H9 (cell line): ENCODE data around the gene ZNF629. TPM values are rescaled to one million over a fixed set of nuclear protein-coding genes. Genes with fewer than 3 reads are reported as not detected.

Experiments
- DNase-seq: peaks from one replicate; pipeline ENCODE4 v3.0.0-alpha.2; 2017
- H2AFZ ChIP-seq: one replicate; pipeline ENCODE4 v1.6.1; 2013; ENCODE audit warnings: mild to moderate bottlenecking, low read length, control low read depth, moderate library complexity
- H2AK5ac ChIP-seq: 2 replicates; pipeline ENCODE4 v1.6.1; 2013; ENCODE audit warnings: low read length, control low read depth, mixed read lengths; ENCODE audit not compliant: insufficient read length
- H2BK120ac ChIP-seq: one replicate; pipeline ENCODE4 v1.6.1; 2013; ENCODE audit warnings: low read depth, mild to moderate bottlenecking, low read length, control low read depth, inconsistent platforms; ENCODE audit not compliant: poor library complexity, severe bottlenecking
- H2BK12ac ChIP-seq: 2 replicates; pipeline ENCODE4 v1.6.1; 2013; ENCODE audit warnings: low read length, control low read depth, mixed read lengths, low read depth; ENCODE audit not compliant: insufficient read length
- H2BK15ac ChIP-seq: 2 replicates; pipeline ENCODE4 v1.6.1; 2013; ENCODE audit warnings: low read depth, low read length, control low read depth
- H2BK20ac ChIP-seq: one replicate; pipeline ENCODE4 v1.6.1; 2013; ENCODE audit warnings: low read depth, mild to moderate bottlenecking, low read length, control low read depth, inconsistent platforms; ENCODE audit not compliant: poor library complexity, severe bottlenecking
- H2BK5ac ChIP-seq: 2 replicates; pipeline ENCODE4 v1.6.1; 2013; ENCODE audit warnings: low read length, control low read depth, mixed read lengths; ENCODE audit not compliant: insufficient read length
- H3K14ac ChIP-seq: 2 replicates; pipeline ENCODE4 v1.6.1; 2013; ENCODE audit warnings: low read length, control low read depth; ENCODE audit not compliant: insufficient read depth
- H3K18ac ChIP-seq: 2 replicates; pipeline ENCODE4 v1.6.1; 2013; ENCODE audit warnings: low read depth, mild to moderate bottlenecking, mixed read lengths, low read length, control low read depth; ENCODE audit not compliant: insufficient read length
- H3K23ac ChIP-seq: 2 replicates; pipeline ENCODE4 v1.6.1; 2013; ENCODE audit warnings: low read length, control low read depth, mixed read lengths, low read depth; ENCODE audit not compliant: insufficient read length
- H3K23me2 ChIP-seq: 2 replicates; pipeline ENCODE4 v1.6.1; 2013; ENCODE audit warnings: low read depth, mild to moderate bottlenecking, mixed read lengths, low read length, control low read depth; ENCODE audit not compliant: insufficient read length, poor library complexity, severe bottlenecking
- H3K27ac ChIP-seq: 2 replicates; pipeline ENCODE4 v1.5.1; 2013; ENCODE audit warnings: low read length, control low read depth, mixed read lengths, low read depth; ENCODE audit not compliant: insufficient read length
- H3K27me3 ChIP-seq: 2 replicates; pipeline ENCODE4 v1.6.1; 2013; ENCODE audit warnings: low read length, control low read depth, inconsistent platforms; ENCODE audit not compliant: insufficient read depth
- H3K4ac ChIP-seq: 2 replicates; pipeline ENCODE4 v1.6.1; 2013; ENCODE audit warnings: low read depth, mild to moderate bottlenecking, control low read depth, inconsistent platforms, low read length, moderate library complexity
- H3K4me1 ChIP-seq: 2 replicates; pipeline ENCODE4 v1.6.1; 2013; ENCODE audit warnings: low read length, control low read depth, inconsistent platforms; ENCODE audit not compliant: insufficient read depth
- H3K4me2 ChIP-seq: 2 replicates; pipeline ENCODE4 v1.6.1; 2013; ENCODE audit warnings: low read length, control low read depth, mixed read lengths; ENCODE audit not compliant: insufficient read length, insufficient read depth
- H3K56ac ChIP-seq: 2 replicates; pipeline ENCODE4 v1.6.1; 2013; ENCODE audit warnings: low read depth, mild to moderate bottlenecking, mixed read lengths, low read length, control low read depth; ENCODE audit not compliant: insufficient read length
- H3K79me1 ChIP-seq: 2 replicates; pipeline ENCODE4 v1.6.1; 2013; ENCODE audit warnings: low read depth, mild to moderate bottlenecking, moderate library complexity, low read length, control low read depth, inconsistent platforms; ENCODE audit not compliant: insufficient read depth, poor library complexity, severe bottlenecking
- H3K79me2 ChIP-seq: 2 replicates; pipeline ENCODE4 v1.6.1; 2013; ENCODE audit warnings: low read length, control low read depth, inconsistent platforms; ENCODE audit not compliant: insufficient read depth
- H3K9ac ChIP-seq: 2 replicates; pipeline ENCODE4 v1.6.1; 2013; ENCODE audit warnings: low read length, control low read depth, mixed read lengths; ENCODE audit not compliant: insufficient read length; ENCODE audit errors: extremely low read depth
- H3K9me3 ChIP-seq: one replicate; pipeline ENCODE4 v1.6.1; 2013; ENCODE audit warnings: low read depth, low read length, inconsistent platforms; ENCODE audit not compliant: control insufficient read depth
- H3T11ph ChIP-seq: one replicate; pipeline ENCODE4 v1.6.1; 2013; ENCODE audit warnings: mild to moderate bottlenecking, low read length, control low read depth, inconsistent platforms
- H4K20me1 ChIP-seq: one replicate; pipeline ENCODE4 v1.6.1; 2013; ENCODE audit not compliant: control insufficient read depth, insufficient read length, insufficient read depth
- H4K5ac ChIP-seq: 2 replicates; pipeline ENCODE4 v1.6.1; 2013; ENCODE audit warnings: low read depth, mild to moderate bottlenecking, mixed read lengths, low read length, control low read depth; ENCODE audit not compliant: insufficient read length
- H4K8ac ChIP-seq: replicated peaks from 2 replicates; pipeline ENCODE4 v1.6.1; 2013; ENCODE audit warnings: low read length, control low read depth, mixed read lengths, low read depth; ENCODE audit not compliant: insufficient read length
- H4K91ac ChIP-seq: 2 replicates; pipeline ENCODE4 v1.6.1; 2013; ENCODE audit warnings: low read depth, mild to moderate bottlenecking, moderate library complexity, mixed read lengths, low read length, control low read depth; ENCODE audit not compliant: insufficient read length
- H3K27ac Mint-ChIP-seq, 3 experiments: 2 replicates in 2 of 3; 3 replicates in 1 of 3; pipeline ENCODE4 v1.8.0; 2020 to 2021; ENCODE audit warnings: mixed read lengths in 3 of 3, mild to moderate bottlenecking in 1 of 3, moderate library complexity in 1 of 3
- H3K27me3 Mint-ChIP-seq: 2 replicates; pipeline ENCODE4 v1.8.0; 2021; ENCODE audit warnings: low read depth, mild to moderate bottlenecking, moderate library complexity, mixed read lengths
- H3K36me3 Mint-ChIP-seq, 3 experiments: 2 replicates in 2 of 3; 3 replicates in 1 of 3; pipeline ENCODE4 v1.8.0; 2020 to 2021; ENCODE audit warnings: low read depth in 3 of 3, mixed read lengths in 3 of 3; ENCODE audit not compliant: insufficient read depth in 1 of 3
- H3K4me1 Mint-ChIP-seq, 2 experiments: 2 replicates each; pipeline ENCODE4 v1.8.0; 2020; ENCODE audit warnings: mixed read lengths in 2 of 2
- H3K4me3 Mint-ChIP-seq, 2 experiments: 2 replicates in 1 of 2; 3 replicates in 1 of 2; pipeline ENCODE4 v1.8.0; 2020 to 2021; ENCODE audit warnings: mild to moderate bottlenecking in 2 of 2, mixed read lengths in 2 of 2, moderate library complexity in 1 of 2
- H3K9me3 Mint-ChIP-seq, 2 experiments: 2 replicates in 1 of 2; 3 replicates in 1 of 2; pipeline ENCODE4 v1.8.0; 2020; ENCODE audit warnings: mild to moderate bottlenecking in 2 of 2, mixed read lengths in 2 of 2, moderate library complexity in 1 of 2
- CTCF ChIP-seq: fragments of 200-600 bp; sonication (generic); conservative IDR thresholded peaks from 3 replicates; pipeline ENCODE4 v1.8.0; 2021; ENCODE audit warnings: antibody characterized with exemption, mild to moderate bottlenecking
- WGBS: extraction: QIAGEN DNeasy Blood & Tissue Kit; methylation state at CpG from one replicate; pipeline ENCODE4 v1.1.7; 2013; ENCODE audit warnings: missing lambda C conversion rate, low lambda C conversion rate, mixed read lengths; ENCODE audit not compliant: insufficient read length; ENCODE audit errors: extremely low coverage; 5-methylcytosine and 5-hydroxymethylcytosine counted together
- total RNA-seq: library from RNA; stranded (reverse); gene quantifications from 2 replicates; pipeline ENCODE4 v1.2.1, GENCODE V29; 2021

The ZNF629 gene
- total RNA-seq, 1 experiment from 2014 or later, result 20.0 TPM

- Histone ChIP-seq H2AK5ac (no peak overlapping the region), H2BK120ac (no peak overlapping the region), H3K14ac (no peak overlapping the region), H2BK20ac (no peak overlapping the region), H3K27me3 (no peaks in the 10 kb centered on the region), H3K56ac (no peak overlapping the region), H2BK12ac (no peak overlapping the region), H3K27ac (no peak overlapping the region), H4K8ac (no peak overlapping the region), H3K4me2 (no peak overlapping the region), H3K9ac (no peak overlapping the region), H2AFZ (no peak overlapping the region), H3K79me2 (0 out of 2 replicates have a peak, but pooled peaks cover 1% of the 10 kb centered on the region), H4K20me1 (peaks cover 3% of the 10 kb centered on the region), H4K5ac (no peak overlapping the region), H3K18ac (no peak overlapping the region), H3K4ac (no peak overlapping the region), H3K23me2 (peaks cover 4% of the 10 kb centered on the region), H2BK5ac (no peak overlapping the region), H2BK15ac (no peak overlapping the region), H3K23ac (no peak overlapping the region), H3K9me3 (no peaks in the 10 kb centered on the region), H3K4me1 (no peaks in the 10 kb centered on the region), H3K79me1 (no peaks in the 10 kb centered on the region), H3T11ph (no peak overlapping the region), H4K91ac (no peak overlapping the region)
- Mint-ChIP-seq H3K27me3 (peaks cover 3% of the 10 kb centered on the region; the same call in 1 of the 2 replicates), H3K36me3 (peaks cover 14 to 31% (median 26%) of the 10 kb centered on the region in 3 experiments; a peak in 6 of 7 replicates), H3K4me3 (no peak overlapping the region), H3K4me1 (peaks cover 18 to 24% of the 10 kb centered on the region in 2 experiments), H3K27ac (no peak overlapping the region), H3K9me3 (no peaks in the 10 kb centered on the region)
- WGBS, result no CpG with 5 or more reads among the region's 3 CpGs
- DNase-seq, result no peak
- no peak for TF ChIP-seq CTCF
These were observed 7.0 kb downstream of the ZNF629 start for GRCh38 chr16:30780021-30780420.
